COLO668 (cell line): ENCODE results near the gene PRRG4.
"Not testable (repeated sequence)": the region's sequence is repeated elsewhere in the genome, so short reads cannot be mapped to it uniquely, and the experiment has no call there.

Experiments used
- DNase-seq: peaks from one replicate; lab custom pipeline; 2025; ENCODE audit not compliant: unreplicated experiment; lab: John Stamatoyannopoulos, UW

Gene PRRG4

GRCh38 chr11:32884770-32885384 lies 55.1 kb downstream of the PRRG4 start:
- no peak for DNase-seq

GRCh38 chr11:32885556-32885955 lies 55.8 kb downstream of the PRRG4 start:
- DNase-seq = no peak

DNA sequence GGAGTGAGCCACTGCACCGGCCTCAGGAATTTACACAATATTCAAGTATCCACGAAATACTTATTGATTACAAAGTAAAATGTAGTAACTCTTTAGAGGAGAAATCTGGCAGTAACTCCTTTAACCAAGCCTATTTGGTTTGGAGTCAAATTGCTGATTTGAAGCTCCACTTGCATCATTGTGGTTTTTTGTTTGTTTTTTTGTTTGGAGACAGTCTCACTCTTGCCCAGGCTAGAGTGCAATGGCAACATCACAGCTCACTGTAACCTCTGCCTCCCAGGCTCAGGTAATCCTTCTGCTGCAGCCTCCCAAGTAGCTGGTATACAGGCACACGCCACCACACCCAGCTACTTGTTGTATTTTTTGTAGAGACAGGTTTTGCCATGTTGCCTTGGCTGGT lies 56.5 kb downstream of the PRRG4 start:
- DNase-seq = no peak

DNA sequence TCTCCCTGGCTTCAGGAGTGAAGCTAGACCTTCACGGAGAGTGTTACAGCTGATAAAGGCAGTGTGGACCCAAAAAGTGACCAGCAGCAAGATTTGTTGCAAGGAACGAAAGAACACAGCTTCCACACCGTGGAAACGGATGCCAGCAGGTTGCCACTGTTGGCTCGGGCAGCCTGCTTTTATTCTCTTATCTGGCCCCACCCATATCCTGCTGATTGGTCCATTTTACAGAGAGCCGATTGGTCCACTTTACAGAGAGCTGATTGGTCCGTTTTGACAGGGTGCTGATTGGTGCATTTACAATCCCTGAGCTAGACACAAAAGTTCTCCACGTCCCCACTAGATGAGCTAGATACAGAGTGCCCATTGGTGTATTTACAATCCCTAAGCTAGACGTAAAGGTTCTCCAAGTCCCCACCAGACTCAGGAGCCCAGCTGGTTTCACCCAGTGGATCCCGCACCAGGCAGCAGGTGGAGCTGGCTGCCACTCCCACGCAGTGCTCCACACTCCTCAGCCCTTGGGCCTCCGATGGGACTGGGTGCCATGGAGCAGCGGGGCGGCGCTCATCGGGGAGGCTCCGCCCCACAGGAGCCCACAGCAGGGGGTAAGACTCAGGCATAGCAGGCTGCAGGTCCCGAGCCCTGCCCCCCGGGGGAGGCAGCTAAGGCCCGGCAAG lies 58.1 kb downstream of the PRRG4 start:
- peak; percentile 26 for DNase-seq

- DNase-seq = not testable (repeated sequence)
These were observed 58.6 kb downstream of the PRRG4 start for GRCh38 chr11:32888384-32888710.

- DNase-seq = no peak
These were observed 59.1 kb downstream of the PRRG4 start for GRCh38 chr11:32888805-32889204.

- DNase-seq = peak; percentile 26
These were observed 61.3 kb downstream of the PRRG4 start for GRCh38 chr11:32890843-32891656.

GRCh38 chr11:32891657-32892354 lies 62.1 kb downstream of the PRRG4 start:
- peak; percentile 49 for DNase-seq

GRCh38 chr11:32892355-32893092 lies 62.8 kb downstream of the PRRG4 start, which contains the start of gene QSER1:
TSS of gene QSER1 (plus strand) at chr11:32892811. CDS start at chr11:32893126, 315 bp downstream.
- DNase-seq = peak; percentile 85

GRCh38 chr11:32893093-32893342 lies 63.3 kb downstream of the PRRG4 start:
- DNase-seq = no peak

DNA sequence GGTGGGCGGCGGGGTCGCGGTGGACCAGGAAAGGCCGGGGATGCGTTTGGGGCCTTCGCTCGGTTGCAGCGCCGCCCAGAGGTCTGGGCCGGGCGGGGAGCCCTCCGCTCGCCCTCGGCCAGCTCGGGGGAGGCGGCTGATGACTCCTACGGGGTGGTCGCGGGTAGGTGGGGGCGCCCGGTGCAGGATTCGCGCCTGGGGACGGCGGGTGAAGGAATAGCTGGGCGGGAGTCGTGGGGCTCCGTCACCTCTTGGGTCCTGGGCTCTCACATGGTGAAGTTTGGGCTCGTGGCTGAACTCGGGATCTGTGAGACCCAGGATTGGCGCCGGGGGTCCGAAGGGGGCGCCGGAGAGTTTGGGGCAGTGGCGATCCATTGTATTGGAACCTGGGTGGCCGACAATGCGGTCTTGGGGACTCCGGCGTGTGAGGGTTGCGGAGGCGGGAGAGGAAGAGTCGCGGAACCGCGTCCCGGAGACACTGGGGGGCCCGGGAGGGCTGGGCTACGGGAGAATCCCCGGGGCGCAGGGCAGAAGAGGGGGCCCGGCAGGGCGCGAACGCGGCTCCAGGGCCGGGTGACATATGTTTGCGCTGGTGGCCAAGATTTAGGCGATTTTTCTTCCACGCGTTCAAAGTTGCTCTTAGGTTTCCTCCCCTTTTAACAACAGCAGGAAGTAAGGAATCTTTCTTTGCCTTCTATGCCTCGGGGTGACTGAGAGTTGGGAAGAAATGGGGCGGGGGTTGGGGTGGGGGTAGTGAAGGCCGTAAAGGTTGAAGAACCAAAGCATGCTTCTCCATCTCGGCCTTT lies 63.8 kb downstream of the PRRG4 start:
- DNase-seq = peak; percentile 66

DNA sequence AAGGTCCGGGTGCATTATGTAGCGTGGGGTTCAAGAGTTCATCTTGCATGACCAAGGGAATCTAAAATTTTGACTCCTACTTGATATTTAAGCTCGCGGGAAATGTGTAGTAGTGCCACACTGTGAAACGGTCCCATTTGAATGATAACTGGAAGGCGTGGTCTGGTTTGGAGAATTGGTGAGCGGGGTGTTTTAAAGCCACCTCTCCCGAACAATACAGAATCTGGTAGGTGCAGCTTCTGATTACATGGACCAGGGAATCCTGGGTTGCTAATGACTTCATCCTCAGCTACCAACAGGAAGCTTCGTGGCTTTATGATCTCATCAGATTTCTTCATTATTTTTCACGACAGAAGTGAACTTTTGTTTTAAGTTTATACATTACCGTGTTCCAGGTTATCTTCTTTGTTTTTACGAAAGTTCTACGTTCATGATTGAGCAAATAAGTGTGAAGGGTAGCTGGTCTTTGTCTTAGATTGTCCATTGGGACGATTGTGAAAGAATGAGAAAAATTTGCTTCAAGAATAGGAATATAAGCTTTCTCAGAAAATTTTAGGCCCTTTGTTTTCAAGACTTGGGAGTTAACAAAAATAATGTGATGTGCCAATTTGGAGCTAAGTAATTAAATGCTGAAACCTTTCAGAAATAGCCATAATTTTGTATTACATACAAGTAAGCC lies 64.6 kb downstream of the PRRG4 start:
- DNase-seq = peak; percentile 50

- DNase-seq = no peak
These were observed 65.2 kb downstream of the PRRG4 start for GRCh38 chr11:32894921-32895320.

GRCh38 chr11:32895471-32895870 lies 65.7 kb downstream of the PRRG4 start:
- no peak for DNase-seq

GRCh38 chr11:32897103-32897502 lies 67.4 kb downstream of the PRRG4 start:
- no peak for DNase-seq

DNA sequence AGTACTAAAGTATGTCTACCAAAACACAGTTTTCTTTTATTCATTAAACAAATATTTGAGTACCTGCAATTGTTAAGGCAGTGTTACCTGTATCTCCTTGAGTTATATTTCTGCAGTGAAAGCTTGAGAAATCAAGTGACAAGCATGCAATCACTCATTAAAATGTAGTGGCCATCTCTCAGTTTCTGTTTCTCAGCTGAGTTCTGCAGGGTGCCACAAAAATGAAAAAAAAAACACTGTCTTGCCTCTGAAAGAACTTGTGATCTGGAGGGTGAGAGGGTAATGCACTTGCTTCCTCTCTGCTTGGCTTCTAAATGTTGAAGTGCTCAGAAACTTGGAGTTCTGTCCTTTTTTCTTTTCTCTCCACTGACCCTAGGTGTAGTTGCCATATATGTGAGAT lies 69.7 kb downstream of the PRRG4 start:
- DNase-seq = no peak

DNA sequence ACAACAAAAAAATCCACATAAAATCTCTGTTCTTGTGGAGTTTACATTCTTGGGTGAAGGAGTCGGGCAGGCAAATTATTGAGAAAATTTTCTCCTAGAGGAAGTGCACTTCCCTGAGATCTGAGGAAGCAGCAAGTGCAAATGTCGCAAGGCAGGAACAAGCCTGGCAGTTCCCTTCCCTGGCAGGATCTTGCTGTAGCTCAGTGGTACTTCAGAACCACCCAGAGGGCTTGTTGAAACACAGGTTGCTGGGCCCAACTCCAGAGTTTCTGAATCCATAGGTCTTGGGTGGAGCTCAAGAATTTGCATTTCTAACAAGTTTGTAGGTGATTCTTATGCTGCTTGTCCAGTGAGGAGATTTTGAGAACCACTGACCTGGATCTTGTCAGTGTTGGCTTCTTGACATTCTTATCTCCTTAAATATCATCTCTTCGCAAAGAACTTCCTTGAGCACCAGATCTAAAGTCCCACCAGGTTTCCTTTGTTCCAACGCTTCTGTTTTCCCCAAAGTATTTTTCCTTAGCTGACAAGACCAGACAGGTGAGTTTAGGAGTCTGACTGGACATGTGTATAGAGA lies 72.5 kb downstream of the PRRG4 start:
- DNase-seq = no peak

DNA sequence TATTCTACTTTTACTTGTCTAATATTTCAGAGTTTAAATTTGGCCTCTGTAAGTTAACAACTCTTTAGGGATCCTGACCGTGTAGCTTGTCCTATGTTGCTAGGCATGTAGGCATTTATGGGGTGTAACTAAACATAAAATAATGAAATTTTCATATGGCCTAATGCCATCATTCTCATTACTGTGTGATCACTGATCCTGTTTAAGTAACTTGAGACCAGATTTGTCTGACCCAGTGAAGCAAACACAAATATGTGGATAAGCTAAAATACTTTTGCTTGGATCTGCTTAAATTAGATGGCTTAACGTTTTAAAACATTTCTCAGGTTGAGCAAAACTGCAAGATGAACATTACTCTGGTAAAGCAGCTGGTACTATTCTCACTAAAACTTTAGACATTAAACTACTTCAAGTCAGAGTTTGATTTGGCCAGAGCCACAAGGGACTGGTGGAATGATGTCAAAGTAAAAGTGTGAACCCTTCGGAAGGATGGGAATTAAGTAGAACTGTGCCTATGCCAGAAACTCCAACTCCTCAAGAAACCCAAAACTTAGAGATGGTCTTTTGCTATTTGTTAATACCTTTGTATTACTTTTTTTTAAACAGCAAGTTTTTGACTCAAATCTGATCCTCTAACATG lies 75.4 kb downstream of the PRRG4 start:
- no peak for DNase-seq
